Spleen (tissue), 11 donors: ENCODE data around the gene MMP11. TPM values are rescaled to one million over a fixed set of nuclear protein-coding genes. Genes with fewer than 3 reads are reported as not detected.

Source experiments
- DNase-seq: peaks from one replicate; pipeline ENCODE4 v3.0.0-alpha.2; 2020
- H3K27ac ChIP-seq, 8 donors: fragments of 200-600 bp; sonication (generic) in 7 of 8; 1 replicate in 4 of 8; 2 replicates in 4 of 8; pipeline versions ENCODE4 v1.5.0 to v1.8.0; 2016 to 2021; ENCODE audit warnings: inconsistent platforms in 4 of 8, mild to moderate bottlenecking in 4 of 8, moderate library complexity in 1 of 8
- H3K27me3 ChIP-seq, 7 donors: fragments of 200-600 bp; sonication (generic) in 6 of 7; replicated peaks in 1 of 7; 1 replicate in 4 of 7; 2 replicates in 3 of 7; pipeline versions ENCODE4 v1.5.0 to v1.8.0; 2016 to 2021; ENCODE audit warnings: inconsistent platforms in 3 of 7, mild to moderate bottlenecking in 1 of 7
- H3K36me3 ChIP-seq, 6 donors: fragments of 200-600 bp; sonication (generic) in 5 of 6; 1 replicate in 4 of 6; 2 replicates in 2 of 6; pipeline versions ENCODE4 v1.5.0 to v1.8.0; 2016 to 2021; ENCODE audit warnings: inconsistent platforms in 2 of 6
- H3K4me1 ChIP-seq, 6 donors: fragments of 200-600 bp; sonication (generic) in 5 of 6; 1 replicate in 3 of 6; 2 replicates in 3 of 6; pipeline versions ENCODE4 v1.5.0 to v1.8.0; 2016 to 2021; ENCODE audit warnings: inconsistent platforms in 3 of 6
- H3K4me3 ChIP-seq, 8 donors: fragments of 200-600 bp; sonication (generic) in 7 of 8; 1 replicate in 4 of 8; 2 replicates in 4 of 8; pipeline versions ENCODE4 v1.5.0 to v1.8.0; 2016 to 2021; ENCODE audit warnings: inconsistent platforms in 4 of 8, mild to moderate bottlenecking in 4 of 8, moderate library complexity in 2 of 8
- H3K9me3 ChIP-seq, 8 donors: fragments of 200-600 bp; sonication (generic) in 7 of 8; 1 replicate in 4 of 8; 2 replicates in 4 of 8; pipeline versions ENCODE4 v1.5.0 to v1.8.0; 2016 to 2021; ENCODE audit warnings: inconsistent platforms in 4 of 8
- POLR2A ChIP-seq, 3 donors: fragments of 450-650 bp; IDR thresholded peaks; one replicate each; pipeline ENCODE4 v1.5.1; 2017; ENCODE audit warnings: antibody characterized with exemption in 3 of 3, mild to moderate bottlenecking in 1 of 3
- POLR2AphosphoS5 ChIP-seq, 3 donors: sonication (generic); formaldehyde crosslinking; IDR thresholded peaks; one replicate each; pipeline ENCODE4 v1.5.1; 2017; ENCODE audit warnings: antibody characterized with exemption in 3 of 3
- WGBS, 5 donors: extraction: QIAGEN DNeasy Blood & Tissue Kit in 3 of 5; methylation state at CpG; one replicate each; pipeline versions ENCODE4 v1.1.5 to v1.1.7; 2013 to 2018; 5-methylcytosine and 5-hydroxymethylcytosine counted together
- intact Hi-C: fragments of 100-400 bp; cut with DNase I; formaldehyde crosslinking; loops from one replicate; pipeline ENCODE4 v1.15.0; 2023; ENCODE audit warnings: low total_unique reads
- polyA plus RNA-seq, 3 donors: library from polyadenylated mRNA; stranded (reverse); fragments of 200-250 nt; gene quantifications; one replicate each; pipeline ENCODE4 v1.2.1, GENCODE V29; 2013
- total RNA-seq, 7 donors: library from RNA; depleted of rRNA in 3 of 7; stranded (reverse); fragments of >200 nt in 3 of 7; fragmentation: NEBNext Ultra II Directional in 4 of 7; extraction: Animal tissue kit (Norgen Biotek cat#: 25700) in 4 of 7; gene quantifications; one replicate each; pipeline versions ENCODE4 v1.1.0 to v1.2.1, GENCODE V29; 2016 to 2021
- TF ChIP-seq, protein P1 (sequence below), 11 experiments: fragments of 200-600 bp in 7 of 11; fragments of 450-650 bp in 4 of 11; sonication (generic) in 4 of 11; IDR thresholded peaks in 8 of 11; conservative IDR thresholded peaks in 3 of 11; 1 replicate in 7 of 11; 2 replicates in 4 of 11; pipeline versions ENCODE4 v1.4.0 to v1.8.0; 2016 to 2021; ENCODE audit warnings: antibody characterized with exemption in 11 of 11, inconsistent platforms in 4 of 11, mild to moderate bottlenecking in 1 of 11
- donor health status: healthy with polysubstance abuse.
- donor health status: DM: no; HTN: no; CAD: no; lungs with moderate emphysema.
- donor health status: DM: no; HTN: no; CAD: no.
- donor health status: Bipolar disorder and iron deficiency.
- donor health status: healthy.
- donor health status: DM: no; HTN: no; CAD: no.
- donor health status: DM: yes; HTN: yes; CAD: no.

Gene MMP11
- total and polyA plus RNA-seq, 10 donors, result 0.66 to 11.0 (median 4.2) TPM

DNA sequence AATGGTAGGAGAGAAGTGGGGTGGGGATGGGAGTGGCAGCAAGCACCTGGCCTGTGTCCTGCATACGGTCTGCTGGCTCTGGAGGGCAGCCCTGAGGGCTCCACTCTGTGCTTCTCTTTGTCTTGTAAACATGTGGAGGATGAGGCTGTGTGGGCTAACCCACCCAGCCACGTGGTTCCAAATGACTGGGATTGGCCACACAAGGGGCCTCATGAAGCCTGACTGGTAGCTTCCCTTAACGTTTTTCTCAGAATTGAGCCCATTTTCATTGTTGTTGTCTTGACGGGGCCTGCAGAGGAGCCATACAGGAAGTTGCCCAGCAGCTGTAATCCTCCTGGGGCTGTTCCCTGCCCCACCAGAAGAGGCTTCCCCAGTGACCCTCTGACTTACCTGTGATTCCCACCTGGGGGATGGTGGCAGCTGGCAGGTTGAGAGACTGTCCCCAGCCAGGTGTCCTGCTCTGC, 48.1 kb downstream of the MMP11 start:
- DNase-seq, result peak; percentile 80
- peaks cover 5 to 45% (median 27%) of the 10 kb centered on the region in 6 donors for H3K4me1 ChIP-seq
- intact Hi-C loops, result no loop called here
- H3K9me3 ChIP-seq, result no peaks in the 10 kb centered on the region
- H3K4me3 ChIP-seq, result no peak overlapping the region
- WGBS, 5 donors, result 30 to 49% (median 37%) methylated on average over 3 to 4 of the region's 4 CpGs
- H3K27ac ChIP-seq, result peak overlapping the region in 4 of 8 donors; percentile 36 to 71 (median 38)
- peaks cover 4 to 100% (median 91%) of the 10 kb centered on the region in 6 donors for H3K36me3 ChIP-seq
- no peaks in the 10 kb centered on the region for H3K27me3 ChIP-seq
- TF ChIP-seq POLR2AphosphoS5 (IDR thresholded peaks at IDR 0.05) (peak in 2 of 3 donors; percentile 4 to 35), POLR2A (IDR thresholded peaks at IDR 0.05) (no peak)
- TF ChIP-seq, protein P1, sequence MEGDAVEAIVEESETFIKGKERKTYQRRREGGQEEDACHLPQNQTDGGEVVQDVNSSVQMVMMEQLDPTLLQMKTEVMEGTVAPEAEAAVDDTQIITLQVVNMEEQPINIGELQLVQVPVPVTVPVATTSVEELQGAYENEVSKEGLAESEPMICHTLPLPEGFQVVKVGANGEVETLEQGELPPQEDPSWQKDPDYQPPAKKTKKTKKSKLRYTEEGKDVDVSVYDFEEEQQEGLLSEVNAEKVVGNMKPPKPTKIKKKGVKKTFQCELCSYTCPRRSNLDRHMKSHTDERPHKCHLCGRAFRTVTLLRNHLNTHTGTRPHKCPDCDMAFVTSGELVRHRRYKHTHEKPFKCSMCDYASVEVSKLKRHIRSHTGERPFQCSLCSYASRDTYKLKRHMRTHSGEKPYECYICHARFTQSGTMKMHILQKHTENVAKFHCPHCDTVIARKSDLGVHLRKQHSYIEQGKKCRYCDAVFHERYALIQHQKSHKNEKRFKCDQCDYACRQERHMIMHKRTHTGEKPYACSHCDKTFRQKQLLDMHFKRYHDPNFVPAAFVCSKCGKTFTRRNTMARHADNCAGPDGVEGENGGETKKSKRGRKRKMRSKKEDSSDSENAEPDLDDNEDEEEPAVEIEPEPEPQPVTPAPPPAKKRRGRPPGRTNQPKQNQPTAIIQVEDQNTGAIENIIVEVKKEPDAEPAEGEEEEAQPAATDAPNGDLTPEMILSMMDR (IDR thresholded peaks at IDR 0.05 in 8 of 11, conservative IDR thresholded peaks at IDR 0.05 in 3 of 11), result no peak

DNA sequence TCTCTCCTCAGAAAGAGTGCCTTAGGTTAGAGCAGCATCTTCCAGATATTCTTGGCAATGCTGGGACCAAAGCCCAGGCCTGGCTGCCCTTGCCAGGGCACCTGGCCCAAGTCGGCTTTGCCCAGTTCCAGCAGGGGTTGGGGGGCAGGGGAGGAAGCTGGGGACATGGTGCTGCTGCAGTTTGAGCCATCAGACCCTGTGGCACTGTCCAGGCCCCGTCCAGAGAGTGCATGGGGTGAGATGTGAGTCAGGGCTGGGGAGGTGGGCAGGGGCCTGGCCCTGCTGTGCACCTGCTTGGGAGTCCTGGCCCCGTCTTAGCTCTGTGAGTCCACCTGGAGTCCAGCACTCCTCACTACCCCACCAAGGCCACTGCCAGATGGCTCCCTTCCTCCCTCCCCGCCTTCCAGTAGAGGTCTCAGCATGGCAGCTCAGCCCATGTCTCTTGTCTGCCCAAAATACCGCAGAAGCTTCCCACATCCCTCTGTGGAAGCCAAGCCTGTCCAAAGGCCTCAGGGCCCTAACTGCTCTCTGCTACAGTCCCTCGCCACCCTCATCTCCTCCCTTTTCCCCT, 49.5 kb downstream of the MMP11 start:
- WGBS, 5 donors, result 73 to 90% (median 76%) methylated on average over 4 to 6 of the region's 6 CpGs
- Histone ChIP-seq H3K27me3 (no peaks in the 10 kb centered on the region), H3K36me3 (peaks cover 0 to 100% (median 91%) of the 10 kb centered on the region in 6 donors), H3K4me1 (peaks cover 5 to 49% (median 27%) of the 10 kb centered on the region in 6 donors), H3K27ac (peak overlapping the region in 1 of 8 donors; percentile 71), H3K4me3 (no peak overlapping the region), H3K9me3 (no peaks in the 10 kb centered on the region)
- peak; percentile 66 for DNase-seq
- TF ChIP-seq POLR2AphosphoS5 (IDR thresholded peaks at IDR 0.05), result peak in 1 of 3 donors; percentile 33
- TF ChIP-seq, protein P1 (IDR thresholded peaks at IDR 0.05 in 8 of 11, conservative IDR thresholded peaks at IDR 0.05 in 3 of 11), result no peak
- intact Hi-C loops, result no loop called here

DNA sequence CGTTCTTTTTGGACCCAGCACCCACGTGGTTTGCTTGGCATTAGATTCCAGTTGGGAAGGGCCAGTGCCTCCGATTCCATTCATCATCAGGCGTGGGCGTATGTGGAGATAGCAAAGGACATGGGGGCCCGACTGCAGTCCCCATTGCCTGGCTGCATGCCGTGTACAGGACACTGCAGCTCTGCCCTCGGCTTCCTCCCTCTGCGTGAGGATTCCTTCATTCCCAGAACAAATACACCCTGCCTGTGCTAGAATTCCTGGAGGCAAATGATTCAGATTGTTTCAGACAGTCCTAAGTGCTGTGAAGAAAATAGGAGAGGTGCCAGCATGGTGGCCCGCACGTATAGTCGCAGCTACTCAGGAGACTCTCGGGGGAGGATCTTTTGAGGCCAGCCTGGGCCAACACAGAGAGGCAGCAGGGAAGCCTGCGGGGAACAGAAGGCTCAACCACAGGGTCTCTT, 50.7 kb downstream of the MMP11 start:
- DNase-seq, result peak; percentile 31
- no peaks in the 10 kb centered on the region for H3K27me3 ChIP-seq
- peaks cover 5 to 43% (median 24%) of the 10 kb centered on the region in 6 donors for H3K4me1 ChIP-seq
- intact Hi-C loops, result no loop called here
- H3K36me3 ChIP-seq, result peaks cover 0 to 100% (median 91%) of the 10 kb centered on the region in 6 donors
- no peak overlapping the region for H3K27ac ChIP-seq
- H3K4me3 ChIP-seq, result no peak overlapping the region
- H3K9me3 ChIP-seq, result no peaks in the 10 kb centered on the region
- TF ChIP-seq POLR2A (IDR thresholded peaks at IDR 0.05) (no peak), POLR2AphosphoS5 (IDR thresholded peaks at IDR 0.05) (no peak)
- TF ChIP-seq, protein P1 (IDR thresholded peaks at IDR 0.05 in 8 of 11, conservative IDR thresholded peaks at IDR 0.05 in 3 of 11), result no peak
- 85 to 95% (median 93%) methylated on average over 7 to 14 of the region's 14 CpGs for whole genome bisulfite sequencing, 5 donors

DNA sequence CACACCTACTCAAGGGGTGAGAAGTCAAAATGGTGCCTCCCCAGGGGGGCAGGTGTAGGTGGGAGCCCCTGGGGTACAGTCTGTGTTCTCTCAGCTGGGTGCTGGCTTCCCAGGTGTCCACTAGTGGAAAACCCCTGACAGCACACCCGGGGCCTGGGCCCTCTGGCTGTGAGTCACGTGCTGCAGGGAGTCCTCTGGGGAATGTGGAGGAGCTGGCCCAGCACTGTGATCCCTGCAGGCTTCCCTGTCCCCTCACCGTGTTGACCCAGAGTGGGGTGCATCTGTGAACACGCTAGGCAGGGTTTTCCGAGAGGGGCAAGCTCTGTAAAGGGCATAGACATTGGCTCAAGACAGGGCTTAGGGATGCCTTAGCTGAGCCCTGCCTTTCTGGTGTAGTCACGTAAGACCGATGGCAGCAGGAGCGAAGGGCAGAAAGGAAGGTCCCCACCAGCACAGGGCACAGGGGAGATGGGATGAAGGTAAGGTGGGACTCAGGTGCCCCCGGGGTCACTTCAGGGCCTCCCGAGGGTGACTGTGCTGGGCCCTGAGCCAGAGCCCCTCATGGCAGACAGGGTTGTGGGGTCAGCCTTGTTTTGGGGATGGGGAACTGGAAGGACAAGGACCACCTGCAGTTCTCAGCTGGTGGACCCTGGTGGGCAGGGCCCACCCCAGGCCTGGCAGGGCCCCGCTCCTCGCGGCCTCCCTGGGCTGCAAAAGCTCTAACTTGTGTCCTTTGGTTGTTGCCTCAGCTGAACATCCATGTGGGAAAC, 52.0 kb downstream of the MMP11 start:
- Histone ChIP-seq H3K36me3 (peaks cover 0 to 100% (median 91%) of the 10 kb centered on the region in 6 donors), H3K9me3 (no peaks in the 10 kb centered on the region), H3K4me3 (no peak overlapping the region), H3K27ac (no peak overlapping the region), H3K27me3 (no peaks in the 10 kb centered on the region), H3K4me1 (peaks cover 0 to 43% (median 15%) of the 10 kb centered on the region in 6 donors)
- peak; percentile 54 for DNase-seq
- 90 to 96% (median 94%) methylated on average over 10 to 13 of the region's 13 CpGs for WGBS, 5 donors
- no peak for TF ChIP-seq POLR2A (IDR thresholded peaks at IDR 0.05)
- TF ChIP-seq POLR2AphosphoS5 (IDR thresholded peaks at IDR 0.05), result no peak
- TF ChIP-seq, protein P1 (IDR thresholded peaks at IDR 0.05 in 8 of 11, conservative IDR thresholded peaks at IDR 0.05 in 3 of 11), result no peak
- intact Hi-C loops, result no loop called here
